Measurements from ENCODE around the gene YIPF5. TPM values are rescaled to one million over a fixed set of nuclear protein-coding genes. Genes with fewer than 3 reads are reported as not detected.

Gene YIPF5
- 10 to 100 TPM; 46.8 to 54.0 TPM for total RNA-seq
- polyA plus RNA-seq (2013, experiment 1 of 2) = 47.8 TPM
- polyA plus RNA-seq (2013, experiment 2 of 2) = 42.1 TPM
- long read RNA-seq, experiment 1, transcript YIPF5-201 (6 exons, 3,147 nt) = major isoform, 11 of 16 reads
- long read RNA-seq, experiment 1, partial matches to known transcripts = 0 of 16 reads
- long read RNA-seq, experiment 1, other reads (novel, unspliced or antisense) = 5 of 16 reads
- long read RNA-seq, experiment 2, transcript YIPF5-201 (6 exons, 3,147 nt) = major isoform, 76 of 80 reads
- long read RNA-seq, experiment 2, partial matches to known transcripts = 1 of 80 reads
- long read RNA-seq, experiment 2, other reads (novel, unspliced or antisense) = 3 of 80 reads
- long read RNA-seq, experiment 3, transcript YIPF5-201 (6 exons, 3,147 nt) = major isoform, 153 of 168 reads
- long read RNA-seq, experiment 3, partial matches to known transcripts = 4 of 168 reads
- long read RNA-seq, experiment 3, other reads (novel, unspliced or antisense) = 9 of 168 reads
- long read RNA-seq, experiment 4, transcript YIPF5-201 (6 exons, 3,147 nt) = major isoform, 130 of 144 reads
- long read RNA-seq, experiment 4, partial matches to known transcripts = 0 of 144 reads
- long read RNA-seq, experiment 4, other reads (novel, unspliced or antisense) = 12 of 144 reads

DNA sequence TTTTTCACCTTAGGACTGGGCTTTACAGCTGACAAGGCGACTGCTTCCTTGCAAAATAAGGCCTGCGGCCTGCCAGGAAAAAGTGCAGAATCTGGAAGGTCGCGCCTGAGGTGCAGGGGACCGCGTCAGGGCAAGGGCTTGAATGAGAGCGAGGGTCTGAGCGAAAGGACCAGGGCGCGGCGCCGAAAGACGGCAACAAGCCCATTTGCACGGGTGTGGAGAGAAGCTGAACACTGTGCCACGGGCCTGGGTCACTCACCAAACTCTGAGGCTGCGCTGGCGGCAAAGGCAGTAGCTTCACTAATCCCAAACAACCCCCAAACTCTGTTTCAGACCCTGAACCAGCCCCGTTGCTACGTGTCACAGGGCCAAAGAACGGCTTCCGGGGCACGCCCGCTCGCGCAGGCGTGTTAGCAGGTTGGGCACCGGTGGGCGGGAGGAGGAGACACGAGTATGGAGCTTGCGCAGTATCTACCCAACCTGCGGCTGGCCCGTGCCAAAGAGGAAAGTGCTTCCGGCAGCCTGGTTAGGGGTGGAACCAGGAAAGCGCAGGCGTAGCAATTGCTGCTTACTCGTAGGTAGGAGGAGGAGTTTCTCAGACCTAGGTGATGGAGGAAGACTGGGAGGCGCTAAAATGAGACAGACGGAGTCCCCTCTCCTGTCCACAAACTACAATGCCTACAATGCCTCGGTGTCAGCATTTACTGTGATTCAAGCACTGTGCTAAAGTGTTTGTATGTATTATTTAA, at the start of gene YIPF5, which contains the start of gene KCTD16:
Gene YIPF5, minus strand, starts transcription at position 384 of the 749 bp plus-strand sequence. CDS start 704 bp downstream, outside the sequence.
Gene KCTD16, plus strand, starts transcription at position 598 of the 749 bp plus-strand sequence.
- Histone ChIP-seq H3K27ac (ENCODE audit: low read depth, low read length) (peak within 1 kb of the TSS; percentile 46), H3K9me3 (ENCODE audit: control insufficient read depth, low read length) (no peaks in the 10 kb centered on the region), H3K4me3 (ENCODE audit: low read length) (peak within 1 kb of the TSS; percentile 84), H3K4me1 (ENCODE audit: control insufficient read depth, insufficient read depth, low read length) (no peaks in the 10 kb centered on the region), H3K36me3 (ENCODE audit: control insufficient read depth, insufficient read depth, low read length) (peaks cover 27% of the 10 kb centered on the region), H3K9ac (ENCODE audit: extremely low read depth, low read length, poor library complexity, severe bottlenecking) (peak within 1 kb of the TSS; percentile 88), H3K27me3 (ENCODE audit: control insufficient read depth, insufficient read depth, low read length, poor library complexity, severe bottlenecking) (no peaks in the 10 kb centered on the region)
- 0% methylated on average over 2 to 37 of the region's 39 CpGs for WGBS, 2 experiments (ENCODE audit: insufficient coverage in 1 of 2, insufficient read length in 1 of 2)
- peak within 1 kb of the TSS; percentile 94 for H3K4me3 Mint-ChIP-seq
- peaks cover 21% of the 10 kb centered on the region for H3K4me1 Mint-ChIP-seq
- H3K27ac Mint-ChIP-seq = peak within 1 kb of the TSS; percentile 97
- peaks cover 9% of the 10 kb centered on the region for H3K36me3 Mint-ChIP-seq (ENCODE audit: low read depth)
- no peaks in the 10 kb centered on the region for H3K9me3 Mint-ChIP-seq
- TF ChIP-seq, protein P1, sequence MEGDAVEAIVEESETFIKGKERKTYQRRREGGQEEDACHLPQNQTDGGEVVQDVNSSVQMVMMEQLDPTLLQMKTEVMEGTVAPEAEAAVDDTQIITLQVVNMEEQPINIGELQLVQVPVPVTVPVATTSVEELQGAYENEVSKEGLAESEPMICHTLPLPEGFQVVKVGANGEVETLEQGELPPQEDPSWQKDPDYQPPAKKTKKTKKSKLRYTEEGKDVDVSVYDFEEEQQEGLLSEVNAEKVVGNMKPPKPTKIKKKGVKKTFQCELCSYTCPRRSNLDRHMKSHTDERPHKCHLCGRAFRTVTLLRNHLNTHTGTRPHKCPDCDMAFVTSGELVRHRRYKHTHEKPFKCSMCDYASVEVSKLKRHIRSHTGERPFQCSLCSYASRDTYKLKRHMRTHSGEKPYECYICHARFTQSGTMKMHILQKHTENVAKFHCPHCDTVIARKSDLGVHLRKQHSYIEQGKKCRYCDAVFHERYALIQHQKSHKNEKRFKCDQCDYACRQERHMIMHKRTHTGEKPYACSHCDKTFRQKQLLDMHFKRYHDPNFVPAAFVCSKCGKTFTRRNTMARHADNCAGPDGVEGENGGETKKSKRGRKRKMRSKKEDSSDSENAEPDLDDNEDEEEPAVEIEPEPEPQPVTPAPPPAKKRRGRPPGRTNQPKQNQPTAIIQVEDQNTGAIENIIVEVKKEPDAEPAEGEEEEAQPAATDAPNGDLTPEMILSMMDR (conservative IDR thresholded peaks at IDR 0.05) = no peak
- peaks cover 8% of the 10 kb centered on the region for H3K27me3 Mint-ChIP-seq (ENCODE audit: insufficient read depth)
- DNase-seq = peak; percentile 98

DNA sequence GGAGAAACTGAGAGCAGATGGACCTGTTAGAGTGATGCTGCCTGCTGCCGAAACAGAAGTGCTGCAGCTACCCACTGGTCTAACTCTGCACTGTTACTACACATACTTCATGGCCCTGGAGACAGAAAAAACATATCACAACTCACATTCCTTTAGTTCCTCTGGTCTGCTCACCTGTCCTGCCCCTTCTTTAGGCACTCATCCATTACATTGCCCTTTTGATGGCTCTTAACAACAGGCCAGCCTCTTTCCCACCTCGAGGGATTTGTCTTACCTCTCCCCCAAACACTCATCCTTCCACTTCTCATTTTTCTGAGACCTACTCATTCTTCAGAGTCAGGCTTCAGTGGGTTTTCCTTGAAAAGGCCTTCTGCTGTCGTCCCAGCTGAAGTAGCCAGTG, 49.4 kb upstream of the YIPF5 start:
- Mint-ChIP-seq H3K27me3 (ENCODE audit: insufficient read depth) (no peaks in the 10 kb centered on the region), H3K4me1 (no peaks in the 10 kb centered on the region), H3K27ac (no peak overlapping the region), H3K9me3 (no peaks in the 10 kb centered on the region), H3K36me3 (ENCODE audit: low read depth) (no peaks in the 10 kb centered on the region), H3K4me3 (no peak overlapping the region)
- TF ChIP-seq, protein P1 (conservative IDR thresholded peaks at IDR 0.05) = no peak
- H3K4me1 ChIP-seq (ENCODE audit: control insufficient read depth, insufficient read depth, low read length) = no peaks in the 10 kb centered on the region
- no peak overlapping the region for H3K9ac ChIP-seq (ENCODE audit: extremely low read depth, low read length, poor library complexity, severe bottlenecking)
- peaks cover 7% of the 10 kb centered on the region for H3K27me3 ChIP-seq (ENCODE audit: control insufficient read depth, insufficient read depth, low read length, poor library complexity, severe bottlenecking)
- WGBS, 2 experiments (ENCODE audit: insufficient coverage in 1 of 2, insufficient read length in 1 of 2) = 87% methylated on average over 3 of the region's 3 CpGs
- no peaks in the 10 kb centered on the region for H3K36me3 ChIP-seq (ENCODE audit: control insufficient read depth, insufficient read depth, low read length)
- DNase-seq = no peak
- H3K9me3 ChIP-seq (ENCODE audit: control insufficient read depth, low read length) = no peaks in the 10 kb centered on the region
- no peak overlapping the region for H3K4me3 ChIP-seq (ENCODE audit: low read length)
- H3K27ac ChIP-seq (ENCODE audit: low read depth, low read length) = no peak overlapping the region

GRCh38 chr5:144210655-144211054, 40.2 kb upstream of the YIPF5 start:
- 87 to 92% methylated on average over 1 of the region's 1 CpG for WGBS, 2 experiments (ENCODE audit: insufficient coverage in 1 of 2, insufficient read length in 1 of 2)
- TF ChIP-seq, protein P1 (conservative IDR thresholded peaks at IDR 0.05) = no peak
- Histone ChIP-seq H3K27ac (ENCODE audit: low read depth, low read length) (no peak overlapping the region), H3K4me1 (ENCODE audit: control insufficient read depth, insufficient read depth, low read length) (no peaks in the 10 kb centered on the region), H3K9ac (ENCODE audit: extremely low read depth, low read length, poor library complexity, severe bottlenecking) (no peak overlapping the region), H3K27me3 (ENCODE audit: control insufficient read depth, insufficient read depth, low read length, poor library complexity, severe bottlenecking) (peaks cover 18% of the 10 kb centered on the region), H3K9me3 (ENCODE audit: control insufficient read depth, low read length) (no peaks in the 10 kb centered on the region), H3K4me3 (ENCODE audit: low read length) (no peak overlapping the region), H3K36me3 (ENCODE audit: control insufficient read depth, insufficient read depth, low read length) (no peaks in the 10 kb centered on the region)
- H3K27ac Mint-ChIP-seq = no peak overlapping the region
- peaks cover 27% of the 10 kb centered on the region for H3K27me3 Mint-ChIP-seq (ENCODE audit: insufficient read depth)
- DNase-seq = no peak
- H3K36me3 Mint-ChIP-seq (ENCODE audit: low read depth) = no peaks in the 10 kb centered on the region
- no peak overlapping the region for H3K4me3 Mint-ChIP-seq
- no peaks in the 10 kb centered on the region for H3K9me3 Mint-ChIP-seq
- H3K4me1 Mint-ChIP-seq = no peaks in the 10 kb centered on the region

Measured in endodermal cell (in vitro differentiated cells).